Testis (tissue), 2 donors: ENCODE results near the gene GALM.
"Not testable (repeated sequence)": the region's sequence is repeated elsewhere in the genome, so short reads cannot be mapped to it uniquely, and the experiment has no call there.

Source experiments
- CTCF ChIP-seq, 3 experiments: fragments of 450-650 bp in 2 of 3; fragments of 200-600 bp in 1 of 3; sonication (generic) in 1 of 3; IDR thresholded peaks; one replicate each; pipeline ENCODE4 v1.5.1; 2016 to 2019; ENCODE audit warnings: antibody characterized with exemption in 3 of 3, mild to moderate bottlenecking in 2 of 3, moderate library complexity in 1 of 3
- POLR2A ChIP-seq: fragments of 450-650 bp; IDR thresholded peaks from one replicate; pipeline ENCODE4 v1.6.1; 2017; ENCODE audit warnings: antibody characterized with exemption, mild to moderate bottlenecking, moderate library complexity

GRCh38 chr2:38714941-38715340 lies 49.0 kb downstream of the GALM start:
- not testable (repeated sequence) for TF ChIP-seq CTCF (IDR thresholded peaks at IDR 0.05); POLR2A
